Panc1 (cell line): ENCODE measurements around the gene PIK3CD. TPM values are rescaled to one million over a fixed set of nuclear protein-coding genes. Genes with fewer than 3 reads are reported as not detected.

ENCODE experiments used
- ATAC-seq: fragments of 200-7000 bp; cut with Tn5 transposase; 2 replicates; pipeline ENCODE4 v1.9.1; 2020; ENCODE audit warnings: mild to moderate bottlenecking, moderate library complexity
- BruUV-seq: library from RNA; stranded (reverse); fragments of 400-500 nt; replicated peaks from 2 replicates; lab custom pipeline; 2021; lab: Mats Ljungman, UMichigan
- CTCF ChIA-PET: fragments of 300-600 bp; sonication (Branson Sonifier 250); formaldehyde crosslinking; loops from one replicate; lab custom pipeline; 2022; ENCODE audit warnings: antibody characterized with exemption; lab: Charles Lee
- POLR2A ChIA-PET: fragments of 300-600 bp; sonication (Branson Sonifier 250); formaldehyde crosslinking; loops from one replicate; lab custom pipeline; 2022; ENCODE audit warnings: antibody characterized with exemption; lab: Charles Lee
- DNase-seq: peaks from one replicate; pipeline ENCODE4 v3.0.0-alpha.2; 2010; ENCODE audit warnings: low read depth, low spot score
- H3K27ac ChIP-seq: 2 replicates; pipeline ENCODE4 v1.5.1; 2011; ENCODE audit warnings: mild to moderate bottlenecking, low read length, inconsistent platforms
- H3K27me3 ChIP-seq: fragments of 200-500 bp; sonication (Bioruptor generic); 2 replicates; pipeline ENCODE4 v1.6.0; 2014; ENCODE audit warnings: low read length, inconsistent platforms; ENCODE audit not compliant: control insufficient read depth, insufficient read depth
- H3K36me3 ChIP-seq: fragments of 200-500 bp; sonication (Bioruptor generic); 2 replicates; pipeline ENCODE4 v1.5.1; 2014; ENCODE audit warnings: inconsistent platforms, mild to moderate bottlenecking, low read length, moderate library complexity; ENCODE audit not compliant: control insufficient read depth, insufficient read depth
- H3K4me1 ChIP-seq: 2 replicates; pipeline ENCODE4 v1.5.1; 2011; ENCODE audit warnings: inconsistent platforms, mild to moderate bottlenecking, low read length, moderate library complexity; ENCODE audit not compliant: control insufficient read depth, insufficient read depth
- H3K4me3 ChIP-seq, 2 experiments: 2 replicates each; pipeline ENCODE4 v1.5.1; 2011 to 2012; ENCODE audit warnings: low read depth in 2 of 2, low read length in 2 of 2, mild to moderate bottlenecking in 2 of 2, inconsistent platforms in 1 of 2, moderate library complexity in 1 of 2
- H3K9me3 ChIP-seq: fragments of 200-500 bp; sonication (Bioruptor generic); 2 replicates; pipeline ENCODE4 v1.5.1; 2014; ENCODE audit warnings: low read depth, mild to moderate bottlenecking, inconsistent platforms, low read length, moderate library complexity; ENCODE audit not compliant: control insufficient read depth, insufficient read depth
- CTCF ChIP-seq: fragments of 450-650 bp; IDR thresholded peaks from 2 replicates; pipeline ENCODE4 v1.5.1; 2017; ENCODE audit warnings: mild to moderate bottlenecking
- POLR2AphosphoS5 ChIP-seq: IDR thresholded peaks from 2 replicates; pipeline ENCODE4 v1.6.1; 2012; ENCODE audit warnings: mild to moderate bottlenecking, low read depth, low read length, moderate library complexity
- REST ChIP-seq, 2 experiments: IDR thresholded peaks; 2 replicates each; pipeline ENCODE4 v1.6.1; 2011 to 2012; ENCODE audit warnings: low read depth in 2 of 2, control low read depth in 1 of 2, low read length in 1 of 2, mild to moderate bottlenecking in 1 of 2, moderate library complexity in 1 of 2; ENCODE audit not compliant: insufficient read depth in 1 of 2
- SIN3A ChIP-seq: IDR thresholded peaks from 2 replicates; pipeline ENCODE4 v1.6.1; 2012; ENCODE audit warnings: low read depth, mild to moderate bottlenecking, low read length, moderate library complexity, borderline replicate concordance; ENCODE audit not compliant: insufficient read depth
- TCF7L2 ChIP-seq: IDR thresholded peaks from 2 replicates; pipeline ENCODE4 v1.6.1; 2011; ENCODE audit warnings: mild to moderate bottlenecking, low read depth, low read length, inconsistent platforms
- in situ Hi-C: cut with HindIII; loops from 2 replicates; pipeline ENCODE4 v1.10.0; 2016; ENCODE audit warnings: low sequenced_read_pairs, low pct_unique_long_range_greater_than_20kb
- intact Hi-C: fragments of 100-400 bp; cut with micrococcal nuclease; formaldehyde crosslinking; loops from one replicate; pipeline ENCODE4 v1.10.0; 2022; ENCODE audit not compliant: unreplicated experiment
- total RNA-seq: library from RNA; stranded (reverse); gene quantifications from one replicate; pipeline ENCODE4 v1.2.1, GENCODE V29; 2021; ENCODE audit not compliant: unreplicated experiment

The PIK3CD gene
- total RNA-seq, 1 experiment from 2014 or later, result 12.5 TPM

- peak; percentile 35 for DNase-seq
- ChIA-PET CTCF (interaction anchor here (0.6 to 1.2 kb wide), 8 partner anchors 11 to 343 kb away, joined by 3 to 11 read pairs (median 3); partner anchors contain the start of gene TMEM201), POLR2A (no interaction called here)
- Histone ChIP-seq H3K27ac (no peak overlapping the region), H3K4me3 (no peak overlapping the region), H3K27me3 (no peaks in the 10 kb centered on the region), H3K4me1 (no peaks in the 10 kb centered on the region), H3K36me3 (no peaks in the 10 kb centered on the region), H3K9me3 (no peaks in the 10 kb centered on the region)
- in situ Hi-C loops, result no loop called here
- intact Hi-C loops, result no loop called here
- peak; percentile 91 for TF ChIP-seq CTCF
- TF ChIP-seq SIN3A, result no peak
- TF ChIP-seq REST (IDR thresholded peaks at IDR 0.05; ENCODE audit: insufficient read depth in 1 of 2, low read depth in 2 of 2, low read length in 1 of 2), result no peak
- peak; percentile 86 for ATAC-seq
- no TSS peak for BruUV-seq
These were observed 36.0 kb upstream of the PIK3CD start for GRCh38 chr1:9615316-9616063.

GRCh38 chr1:9618909-9619679 is 32.4 kb upstream of the PIK3CD start:
- no peaks in the 10 kb centered on the region for H3K36me3 ChIP-seq
- ATAC-seq, result peak; percentile 28; the same call in 1 of the 2 replicates
- DNase-seq, result no peak
- no peak overlapping the region for H3K27ac ChIP-seq
- BruUV-seq, result no TSS peak
- H3K27me3 ChIP-seq, result no peaks in the 10 kb centered on the region
- in situ Hi-C loops (no loop called here), intact Hi-C loops (no loop called here)
- H3K9me3 ChIP-seq, result no peaks in the 10 kb centered on the region
- no peaks in the 10 kb centered on the region for H3K4me1 ChIP-seq
- ChIA-PET CTCF (interaction anchor here (1.0 kb wide), 1 partner anchor 36 kb away, joined by 3 read pairs; no protein-coding TSS in a partner anchor), POLR2A (no interaction called here)
- TF ChIP-seq POLR2AphosphoS5 (no peak), CTCF (no peak), REST (IDR thresholded peaks at IDR 0.05; ENCODE audit: insufficient read depth in 1 of 2, low read depth in 2 of 2, low read length in 1 of 2) (no peak), SIN3A (no peak), TCF7L2 (no peak)
- no peak overlapping the region for H3K4me3 ChIP-seq
